Measurements from ENCODE around the gene TM7SF2. TPM values are rescaled to one million over a fixed set of nuclear protein-coding genes. Genes with fewer than 3 reads are reported as not detected.
A peak's percentile ranks its signal among the peaks of the same experiment; 100 is the strongest.

The TM7SF2 gene
- total RNA-seq, 2 donors from 2014 or later = 97.9 to 108 TPM

DNA sequence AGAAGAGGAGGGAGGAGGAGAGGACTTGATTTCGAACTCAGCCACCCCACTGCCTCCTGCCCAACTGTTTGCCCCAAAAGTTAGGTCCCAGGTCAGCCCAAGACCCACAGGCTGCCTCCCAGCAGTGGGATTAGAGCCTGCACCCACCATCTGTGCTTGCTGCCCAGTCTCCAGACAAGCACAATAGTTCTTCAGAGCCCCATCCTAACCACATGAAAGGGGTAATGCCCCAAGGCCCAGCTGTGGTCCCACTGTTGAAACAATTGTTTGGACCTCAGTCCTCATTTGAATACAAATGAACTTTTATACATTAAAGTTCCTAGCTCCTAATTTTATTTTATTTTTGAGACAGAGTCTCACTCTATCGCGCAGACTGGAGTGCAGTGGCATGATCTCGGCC is 21.0 kb upstream of the TM7SF2 start:
- peaks cover 1% of the 10 kb centered on the region for H3K4me1 Mint-ChIP-seq
- no peaks in the 10 kb centered on the region for H3K9me3 Mint-ChIP-seq
- 94 to 99% methylated on average over 3 to 4 of the region's 4 CpGs for WGBS, 2 experiments (ENCODE audit: insufficient coverage in 1 of 2, insufficient read length in 1 of 2)
- Histone ChIP-seq H3K9ac (ENCODE audit: extremely low read depth, low read length, poor library complexity, severe bottlenecking) (no peak overlapping the region), H3K4me3 (ENCODE audit: low read length) (no peak overlapping the region), H3K27ac (ENCODE audit: low read depth, low read length) (no peak overlapping the region), H3K27me3 (ENCODE audit: control insufficient read depth, insufficient read depth, low read length, poor library complexity, severe bottlenecking) (no peaks in the 10 kb centered on the region), H3K36me3 (ENCODE audit: control insufficient read depth, insufficient read depth, low read length) (peaks cover 30% of the 10 kb centered on the region), H3K4me1 (ENCODE audit: control insufficient read depth, insufficient read depth, low read length) (no peaks in the 10 kb centered on the region), H3K9me3 (ENCODE audit: control insufficient read depth, low read length) (no peaks in the 10 kb centered on the region)
- H3K36me3 Mint-ChIP-seq (ENCODE audit: low read depth) = peaks cover 36% of the 10 kb centered on the region
- TF ChIP-seq, protein P1, sequence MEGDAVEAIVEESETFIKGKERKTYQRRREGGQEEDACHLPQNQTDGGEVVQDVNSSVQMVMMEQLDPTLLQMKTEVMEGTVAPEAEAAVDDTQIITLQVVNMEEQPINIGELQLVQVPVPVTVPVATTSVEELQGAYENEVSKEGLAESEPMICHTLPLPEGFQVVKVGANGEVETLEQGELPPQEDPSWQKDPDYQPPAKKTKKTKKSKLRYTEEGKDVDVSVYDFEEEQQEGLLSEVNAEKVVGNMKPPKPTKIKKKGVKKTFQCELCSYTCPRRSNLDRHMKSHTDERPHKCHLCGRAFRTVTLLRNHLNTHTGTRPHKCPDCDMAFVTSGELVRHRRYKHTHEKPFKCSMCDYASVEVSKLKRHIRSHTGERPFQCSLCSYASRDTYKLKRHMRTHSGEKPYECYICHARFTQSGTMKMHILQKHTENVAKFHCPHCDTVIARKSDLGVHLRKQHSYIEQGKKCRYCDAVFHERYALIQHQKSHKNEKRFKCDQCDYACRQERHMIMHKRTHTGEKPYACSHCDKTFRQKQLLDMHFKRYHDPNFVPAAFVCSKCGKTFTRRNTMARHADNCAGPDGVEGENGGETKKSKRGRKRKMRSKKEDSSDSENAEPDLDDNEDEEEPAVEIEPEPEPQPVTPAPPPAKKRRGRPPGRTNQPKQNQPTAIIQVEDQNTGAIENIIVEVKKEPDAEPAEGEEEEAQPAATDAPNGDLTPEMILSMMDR (conservative IDR thresholded peaks at IDR 0.05) = no peak
- H3K4me3 Mint-ChIP-seq = no peak overlapping the region
- no peak for DNase-seq
- no peaks in the 10 kb centered on the region for H3K27me3 Mint-ChIP-seq (ENCODE audit: insufficient read depth)
- no peak overlapping the region for H3K27ac Mint-ChIP-seq

DNA sequence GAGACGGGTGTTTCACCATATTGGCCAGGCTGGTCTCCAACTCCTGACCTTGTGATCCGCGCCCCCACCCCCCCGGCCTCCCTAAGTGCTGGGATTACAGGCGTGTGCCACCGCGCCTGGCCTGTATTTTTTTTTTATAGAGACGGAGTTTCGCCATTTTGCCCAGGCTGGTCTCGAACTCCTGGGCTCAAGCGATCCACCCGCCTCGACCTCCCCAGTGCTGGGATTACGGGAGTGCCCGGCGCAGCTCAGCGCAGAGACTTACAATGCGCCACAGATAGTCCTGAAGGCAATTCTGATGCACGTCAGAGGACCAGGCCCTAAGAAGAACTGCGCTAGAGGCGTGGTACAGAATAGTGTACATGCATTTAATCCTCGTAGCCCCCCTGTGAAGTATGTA is 16.2 kb upstream of the TM7SF2 start:
- Mint-ChIP-seq H3K4me3 (peak overlapping the region; percentile 88), H3K4me1 (peaks cover 8% of the 10 kb centered on the region), H3K27ac (peak overlapping the region; percentile 98), H3K9me3 (no peaks in the 10 kb centered on the region), H3K27me3 (ENCODE audit: insufficient read depth) (no peaks in the 10 kb centered on the region), H3K36me3 (ENCODE audit: low read depth) (peaks cover 13% of the 10 kb centered on the region)
- Histone ChIP-seq H3K36me3 (ENCODE audit: control insufficient read depth, insufficient read depth, low read length) (peaks cover 20% of the 10 kb centered on the region), H3K9ac (ENCODE audit: extremely low read depth, low read length, poor library complexity, severe bottlenecking) (no peak overlapping the region), H3K9me3 (ENCODE audit: control insufficient read depth, low read length) (no peaks in the 10 kb centered on the region), H3K27ac (ENCODE audit: low read depth, low read length) (no peak overlapping the region), H3K4me1 (ENCODE audit: control insufficient read depth, insufficient read depth, low read length) (peaks cover 5% of the 10 kb centered on the region), H3K27me3 (ENCODE audit: control insufficient read depth, insufficient read depth, low read length, poor library complexity, severe bottlenecking) (no peaks in the 10 kb centered on the region), H3K4me3 (ENCODE audit: low read length) (peak overlapping the region; percentile 86)
- 90 to 92% methylated on average over 16 to 22 of the region's 22 CpGs for WGBS, 2 experiments (ENCODE audit: insufficient coverage in 1 of 2, insufficient read length in 1 of 2)
- TF ChIP-seq, protein P1 (conservative IDR thresholded peaks at IDR 0.05) = no peak
- no peak for DNase-seq

DNA sequence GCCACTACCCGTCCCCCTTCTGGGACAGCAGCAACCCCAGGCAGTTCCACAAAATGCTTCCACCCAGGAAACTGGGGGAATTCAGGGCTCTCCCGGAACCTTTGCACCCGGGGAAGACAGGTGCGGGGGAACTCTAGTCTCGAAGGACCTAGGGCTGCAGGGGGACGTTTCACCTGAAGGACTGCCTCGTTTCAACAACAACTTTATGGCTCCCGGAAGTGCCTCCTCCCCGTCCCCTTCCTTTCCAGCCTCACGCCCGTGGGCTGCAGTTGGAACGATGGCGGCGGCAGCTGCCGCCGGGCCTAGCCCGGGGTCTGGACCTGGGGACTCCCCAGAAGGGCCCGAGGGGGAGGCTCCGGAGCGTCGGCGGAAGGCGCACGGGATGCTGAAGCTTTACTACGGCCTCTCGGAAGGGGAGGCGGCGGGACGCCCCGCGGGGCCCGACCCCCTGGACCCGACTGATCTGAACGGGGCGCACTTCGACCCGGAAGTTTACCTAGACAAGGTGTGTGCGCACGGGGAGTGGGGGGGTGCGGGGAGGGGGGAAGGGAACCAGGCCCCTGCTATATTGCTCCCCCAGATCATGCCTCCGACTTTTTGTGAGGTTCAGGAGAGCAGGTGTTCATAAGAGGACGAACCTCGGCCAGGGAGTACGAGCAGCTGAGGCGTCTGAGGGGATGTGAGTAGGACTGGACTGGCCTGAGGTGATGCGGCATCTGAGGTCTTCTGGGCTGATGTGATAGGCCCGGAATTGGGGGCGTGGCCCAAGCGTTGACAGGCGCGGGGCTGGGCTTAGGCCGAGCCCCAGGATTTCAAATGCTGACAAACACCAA is 15.5 kb upstream of the TM7SF2 start, which contains the start of gene VPS51:
TSS of gene VPS51 (plus strand) at position 241 of the 833 bp plus-strand sequence. CDS start at position 278, 37 bp downstream.
- Histone ChIP-seq H3K9ac (ENCODE audit: extremely low read depth, low read length, poor library complexity, severe bottlenecking) (peak within 1 kb of the TSS; percentile 75), H3K4me1 (ENCODE audit: control insufficient read depth, insufficient read depth, low read length) (peaks cover 5% of the 10 kb centered on the region), H3K27me3 (ENCODE audit: control insufficient read depth, insufficient read depth, low read length, poor library complexity, severe bottlenecking) (no peaks in the 10 kb centered on the region), H3K27ac (ENCODE audit: low read depth, low read length) (peak within 1 kb of the TSS; percentile 72), H3K4me3 (ENCODE audit: low read length) (peak within 1 kb of the TSS; percentile 86), H3K9me3 (ENCODE audit: control insufficient read depth, low read length) (no peaks in the 10 kb centered on the region), H3K36me3 (ENCODE audit: control insufficient read depth, insufficient read depth, low read length) (peaks cover 20% of the 10 kb centered on the region)
- Mint-ChIP-seq H3K4me3 (peak within 1 kb of the TSS; percentile 88), H3K27me3 (ENCODE audit: insufficient read depth) (no peaks in the 10 kb centered on the region), H3K9me3 (no peaks in the 10 kb centered on the region), H3K4me1 (peaks cover 8% of the 10 kb centered on the region), H3K36me3 (ENCODE audit: low read depth) (peaks cover 12% of the 10 kb centered on the region), H3K27ac (peak within 1 kb of the TSS; percentile 98)
- peak; percentile 95 for DNase-seq
- 1 to 2% methylated on average over 11 to 52 of the region's 52 CpGs for WGBS, 2 experiments (ENCODE audit: insufficient coverage in 1 of 2, insufficient read length in 1 of 2)
- TF ChIP-seq, protein P1 (conservative IDR thresholded peaks at IDR 0.05) = no peak
